ENCODE measurements around the gene POLK. TPM values are rescaled to one million over a fixed set of nuclear protein-coding genes. Genes with fewer than 3 reads are reported as not detected.

The POLK gene
- total and polyA plus RNA-seq, 2 of the 8 experiments (the other 6 are each of a cell fraction or from before 2014, with no cell fraction given), result 2.0 to 9.0 TPM

- Histone ChIP-seq H3K4ac (replicated peaks; ENCODE audit: insufficient read length, low read depth, low read length) (no peak overlapping the region), H2AFZ (ENCODE audit: low read length) (no peak overlapping the region), H2BK12ac (ENCODE audit: low read depth, low read length) (no peak overlapping the region), H3K23ac (ENCODE audit: insufficient read length) (no peak overlapping the region), H4K8ac (ENCODE audit: extremely low read depth, insufficient read depth, low read length) (no peak overlapping the region), H3K4me2 (ENCODE audit: insufficient read depth in 1 of 2, low read depth in 2 of 2, low read length in 2 of 2) (no peak overlapping the region), H3K9ac (replicated peaks in 1 of 4; ENCODE audit: extremely low read depth in 1 of 4, low read depth in 3 of 4, low read length in 3 of 4) (no peak overlapping the region), H3K36me3 (ENCODE audit: control insufficient read depth in 2 of 4, insufficient read depth in 4 of 4, low read length in 3 of 4) (no peaks in the 10 kb centered on the region), H3K79me2 (ENCODE audit: control insufficient read depth in 1 of 2, insufficient read depth in 2 of 2, low read length in 2 of 2) (peaks cover 4 to 57% of the 10 kb centered on the region in 2 experiments), H3K56ac (replicated peaks; ENCODE audit: insufficient read length, low read depth, low read length) (no peak overlapping the region), H2AK5ac (ENCODE audit: low read depth, low read length) (no peak overlapping the region), H2BK20ac (ENCODE audit: low read length) (no peak overlapping the region), H2BK5ac (ENCODE audit: low read depth, low read length) (no peak overlapping the region), H3K79me1 (ENCODE audit: low read depth, low read length) (peaks cover 4% of the 10 kb centered on the region; the same call in 1 of the 2 replicates), H4K20me1 (replicated peaks in 1 of 2; ENCODE audit: control insufficient read depth in 1 of 2, insufficient read depth in 2 of 2, low read length in 2 of 2) (no peaks in the 10 kb centered on the region), H3K4me3 (ENCODE audit: extremely low read depth in 1 of 4, insufficient read depth in 2 of 4, low read depth in 3 of 4, low read length in 4 of 4) (no peak overlapping the region), H3K23me2 (ENCODE audit: low read depth, low read length) (no peaks in the 10 kb centered on the region), H3K14ac (ENCODE audit: insufficient read length) (no peak overlapping the region), H3K18ac (ENCODE audit: extremely low read depth, low read length) (no peak overlapping the region), H3K27ac (ENCODE audit: low read depth, low read length) (no peak overlapping the region), H3K27me3 (replicated peaks in 1 of 4; ENCODE audit: control insufficient read depth in 3 of 4, extremely low read depth in 1 of 4, insufficient read depth in 3 of 4, low read length in 3 of 4) (no peaks in the 10 kb centered on the region), H3K9me3 (ENCODE audit: insufficient read depth in 2 of 2, low read depth in 1 of 2, low read length in 1 of 2) (no peaks in the 10 kb centered on the region), H2BK15ac (ENCODE audit: low read length) (no peak overlapping the region), H4K91ac (replicated peaks; ENCODE audit: insufficient read length, low read length) (no peak overlapping the region), H4K5ac (ENCODE audit: insufficient read length, low read depth, low read length) (no peak overlapping the region), H2BK120ac (replicated peaks; ENCODE audit: low read depth, low read length) (no peak overlapping the region), H3K4me1 (replicated peaks in 1 of 4; ENCODE audit: control insufficient read depth in 3 of 4, insufficient read depth in 4 of 4, low read length in 3 of 4) (peaks cover 0 to 6% (median 2%) of the 10 kb centered on the region in 4 experiments; a peak in 3 of 7 replicates)
- 60% methylated on average over 1 of the region's 1 CpG; no CpG with 5 or more reads in 1 of the 2 experiments for WGBS, 2 experiments (ENCODE audit: extremely low coverage in 1 of 2, insufficient coverage in 1 of 2, insufficient read length in 1 of 2, insufficient replicate concordance in 2 of 2, low coverage in 1 of 2, low lambda C conversion rate in 2 of 2, missing lambda C conversion rate in 1 of 2)
- DNase-seq (ENCODE audit: low read depth in 1 of 2, low spot score in 2 of 2) (no peak), FAIRE-seq (no peak)
- ChIA-PET POLR2A (ENCODE audit: partially characterized antibody) (no interaction called here), CTCF (ENCODE audit: partially characterized antibody) (no interaction called here)
- no peak for TF ChIP-seq MAFK (IDR thresholded peaks at IDR 0.05; ENCODE audit: low read depth, low read length)
- TF ChIP-seq E2F6 (IDR thresholded peaks at IDR 0.05), result no peak
- TF ChIP-seq RFX5 (IDR thresholded peaks at IDR 0.05; ENCODE audit: borderline replicate concordance, low read depth, low read length), result no peak
- TF ChIP-seq CBX5 (IDR thresholded peaks at IDR 0.05; ENCODE audit: low read depth, low read length), result no peak
- TF ChIP-seq TEAD4 (IDR thresholded peaks at IDR 0.05; ENCODE audit: low read depth, low read length), result no peak
- TF ChIP-seq SP1 (IDR thresholded peaks at IDR 0.05; ENCODE audit: low read depth, low read length), result no peak
- TF ChIP-seq CEBPB (IDR thresholded peaks at IDR 0.05; ENCODE audit: low read depth, low read length), result no peak
- TF ChIP-seq CREB1 (IDR thresholded peaks at IDR 0.05), result no peak
- no peak for TF ChIP-seq RNF2 (IDR thresholded peaks at IDR 0.05; ENCODE audit: borderline replicate concordance, low read depth, low read length, missing control alignments, poor library complexity, severe bottlenecking)
- TF ChIP-seq SAP30 (IDR thresholded peaks at IDR 0.05; ENCODE audit: insufficient read depth, insufficient replicate concordance, low read length), result no peak
- TF ChIP-seq ATF2 (IDR thresholded peaks at IDR 0.05; ENCODE audit: low read length), result no peak
- no peak for TF ChIP-seq TBP (IDR thresholded peaks at IDR 0.05; ENCODE audit: low read depth, low read length)
- TF ChIP-seq SIRT6 (IDR thresholded peaks at IDR 0.05; ENCODE audit: low read length), result no peak
Observed at GRCh38 chr5:75465480-75465879, 46.2 kb upstream of the POLK start.
